Karpas-422 (cell line): ENCODE data around the gene UNC13C. TPM values are rescaled to one million over a fixed set of nuclear protein-coding genes. Genes with fewer than 3 reads are reported as not detected.

Experiments
- DNase-seq: peaks from one replicate; pipeline ENCODE4 v3.0.0-alpha.2; 2015
- H2AFZ ChIP-seq: fragments of 200-600 bp; sonication (generic); 2 replicates; pipeline ENCODE4 v1.6.1; 2014; ENCODE audit warnings: antibody characterized with exemption, low read length, mixed read lengths
- H3K27ac ChIP-seq: fragments of 200-600 bp; sonication (generic); 2 replicates; pipeline ENCODE4 v1.5.1; 2014; ENCODE audit warnings: mild to moderate bottlenecking, low read length, moderate library complexity
- H3K27me3 ChIP-seq: fragments of 200-600 bp; sonication (generic); 2 replicates; pipeline ENCODE4 v1.6.1; 2014; ENCODE audit warnings: low read length, mixed read lengths
- H3K36me3 ChIP-seq: fragments of 200-600 bp; sonication (generic); 2 replicates; pipeline ENCODE4 v1.6.1; 2014; ENCODE audit warnings: low read length, mixed read lengths; ENCODE audit not compliant: insufficient read depth
- H3K4me1 ChIP-seq: fragments of 200-600 bp; sonication (generic); 2 replicates; pipeline ENCODE4 v1.6.1; 2014; ENCODE audit warnings: mild to moderate bottlenecking, low read length, mixed read lengths
- H3K4me2 ChIP-seq: fragments of 200-600 bp; sonication (generic); 2 replicates; pipeline ENCODE4 v1.6.1; 2014; ENCODE audit warnings: low read length, low read depth, mild to moderate bottlenecking; ENCODE audit not compliant: poor library complexity, severe bottlenecking
- H3K4me3 ChIP-seq: fragments of 200-600 bp; sonication (generic); 2 replicates; pipeline ENCODE4 v1.5.1; 2014; ENCODE audit warnings: mild to moderate bottlenecking, antibody characterized with exemption, low read length, mixed read lengths
- H3K79me2 ChIP-seq: fragments of 200-600 bp; sonication (generic); 2 replicates; pipeline ENCODE4 v1.6.1; 2014; ENCODE audit warnings: mild to moderate bottlenecking, low read length, mixed read lengths
- H3K9ac ChIP-seq: fragments of 200-600 bp; sonication (generic); 2 replicates; pipeline ENCODE4 v1.6.0; 2014; ENCODE audit warnings: low read length
- H3K9me2 ChIP-seq: fragments of 200-600 bp; sonication (generic), shearing (Covaris generic); replicated peaks from 2 replicates; pipeline ENCODE4 v1.6.0; 2014; ENCODE audit warnings: mild to moderate bottlenecking, low read length, moderate library complexity; ENCODE audit not compliant: insufficient read depth
- H3K9me3 ChIP-seq: fragments of 300-700, 200-600 bp; sonication (generic); 2 replicates; pipeline ENCODE4 v1.6.1; 2014; ENCODE audit warnings: low read length, mixed read lengths
- H4K20me1 ChIP-seq: fragments of 200-600 bp; sonication (generic); 2 replicates; pipeline ENCODE4 v1.6.1; 2014; ENCODE audit warnings: mild to moderate bottlenecking, antibody characterized with exemption, low read length, low read depth; ENCODE audit not compliant: insufficient read depth
- total RNA-seq: library from RNA; depleted of rRNA; stranded (reverse); fragments of >200 nt; shearing (Covaris generic); gene quantifications from 2 replicates; pipeline ENCODE4 v1.2.3, GENCODE V29; 2014; ENCODE audit warnings: low replicate concordance

The UNC13C gene
- total RNA-seq, 1 experiment from 2014 or later: not detected

- no peak overlapping the region for H3K27ac ChIP-seq
- no peak for DNase-seq
- H3K4me2 ChIP-seq: no peak overlapping the region
- no peak overlapping the region for H3K9ac ChIP-seq
- H2AFZ ChIP-seq: no peak overlapping the region
- H3K9me3 ChIP-seq: no peaks in the 10 kb centered on the region
- H4K20me1 ChIP-seq: no peaks in the 10 kb centered on the region
- H3K36me3 ChIP-seq: no peaks in the 10 kb centered on the region
- no peaks in the 10 kb centered on the region for H3K9me2 ChIP-seq
- no peaks in the 10 kb centered on the region for H3K79me2 ChIP-seq
- H3K4me3 ChIP-seq: no peak overlapping the region
- H3K4me1 ChIP-seq: no peaks in the 10 kb centered on the region
- no peaks in the 10 kb centered on the region for H3K27me3 ChIP-seq
Observed at GRCh38 chr15:54282228-54282836, 304.1 kb downstream of the UNC13C start.

DNA sequence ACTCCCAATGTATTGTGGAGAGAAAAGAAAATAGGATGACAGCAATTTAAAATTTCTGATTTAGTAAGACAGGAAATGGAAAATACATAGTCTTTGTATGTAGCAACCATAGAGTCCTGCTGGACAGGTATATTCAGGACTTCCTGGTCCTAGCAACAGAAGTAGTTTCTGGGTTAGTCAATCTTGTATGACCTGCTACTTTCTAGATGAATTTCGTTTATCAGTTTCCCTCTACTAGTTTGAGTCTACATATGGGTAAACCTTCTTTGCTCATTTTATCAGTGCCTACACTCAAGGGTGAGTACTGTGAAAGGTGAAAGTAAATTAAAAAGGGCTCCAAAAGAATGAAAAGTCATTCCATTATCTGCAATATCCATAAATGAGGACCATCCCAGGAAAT, 309.8 kb downstream of the UNC13C start:
- Histone ChIP-seq H3K36me3 (no peaks in the 10 kb centered on the region), H3K4me1 (no peaks in the 10 kb centered on the region), H3K9ac (no peak overlapping the region), H3K27ac (no peak overlapping the region), H3K4me2 (no peak overlapping the region), H3K4me3 (no peak overlapping the region), H3K27me3 (no peaks in the 10 kb centered on the region), H2AFZ (no peak overlapping the region), H3K9me3 (no peaks in the 10 kb centered on the region), H3K79me2 (no peaks in the 10 kb centered on the region), H4K20me1 (no peaks in the 10 kb centered on the region), H3K9me2 (no peaks in the 10 kb centered on the region)
- no peak for DNase-seq

GRCh38 chr15:54289590-54290136, 311.4 kb downstream of the UNC13C start:
- Histone ChIP-seq H3K36me3 (no peaks in the 10 kb centered on the region), H3K4me1 (no peaks in the 10 kb centered on the region), H3K27ac (no peak overlapping the region), H3K27me3 (no peaks in the 10 kb centered on the region), H3K4me2 (no peak overlapping the region), H4K20me1 (no peaks in the 10 kb centered on the region), H2AFZ (no peak overlapping the region), H3K9me2 (no peaks in the 10 kb centered on the region), H3K79me2 (no peaks in the 10 kb centered on the region), H3K9me3 (no peaks in the 10 kb centered on the region; the same call in 1 of the 2 replicates), H3K9ac (no peak overlapping the region), H3K4me3 (no peak overlapping the region)
- DNase-seq: no peak

GRCh38 chr15:54298396-54298795, 320.2 kb downstream of the UNC13C start:
- DNase-seq: no peak
- Histone ChIP-seq H3K4me2 (no peak overlapping the region), H3K27ac (no peak overlapping the region), H2AFZ (no peak overlapping the region), H3K9ac (no peak overlapping the region), H3K36me3 (no peaks in the 10 kb centered on the region), H3K9me2 (no peaks in the 10 kb centered on the region), H3K79me2 (no peaks in the 10 kb centered on the region), H3K9me3 (peaks cover 13% of the 10 kb centered on the region), H3K27me3 (no peaks in the 10 kb centered on the region), H3K4me1 (no peaks in the 10 kb centered on the region), H4K20me1 (no peaks in the 10 kb centered on the region), H3K4me3 (no peak overlapping the region)

- H3K9ac ChIP-seq: no peak overlapping the region
- no peaks in the 10 kb centered on the region for H3K9me2 ChIP-seq
- H3K4me1 ChIP-seq: no peaks in the 10 kb centered on the region
- no peaks in the 10 kb centered on the region for H3K36me3 ChIP-seq
- peaks cover 19% of the 10 kb centered on the region for H3K9me3 ChIP-seq
- no peak overlapping the region for H3K4me2 ChIP-seq
- DNase-seq: no peak
- no peak overlapping the region for H2AFZ ChIP-seq
- no peak overlapping the region for H3K4me3 ChIP-seq
- no peak overlapping the region for H3K27ac ChIP-seq
- no peaks in the 10 kb centered on the region for H3K79me2 ChIP-seq
- H4K20me1 ChIP-seq: no peaks in the 10 kb centered on the region
- H3K27me3 ChIP-seq: no peaks in the 10 kb centered on the region
Observed at GRCh38 chr15:54304321-54304720, 326.1 kb downstream of the UNC13C start.

DNA sequence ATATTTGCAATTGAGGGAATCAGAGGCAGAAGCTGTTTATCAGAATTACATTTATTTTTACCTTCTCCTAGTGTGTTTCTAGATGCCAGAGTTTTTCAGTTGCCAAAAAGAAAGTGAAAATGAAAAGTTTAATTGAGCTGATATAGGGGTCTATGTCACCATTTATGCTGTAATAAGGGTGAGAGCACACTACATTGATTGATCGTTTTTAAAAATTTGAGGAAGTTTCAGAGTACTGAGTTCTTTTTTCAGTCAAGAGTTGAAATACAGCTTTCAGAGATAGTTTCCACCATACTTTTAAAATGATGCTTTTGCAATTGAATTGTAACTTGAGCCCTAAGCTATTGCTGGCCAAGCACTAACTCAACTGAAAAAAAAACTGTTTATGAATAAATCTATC, 326.9 kb downstream of the UNC13C start:
- H3K4me2 ChIP-seq: no peak overlapping the region
- DNase-seq: no peak
- H3K9me3 ChIP-seq: peaks cover 25% of the 10 kb centered on the region
- H3K27ac ChIP-seq: no peak overlapping the region
- no peak overlapping the region for H3K4me3 ChIP-seq
- H3K4me1 ChIP-seq: no peaks in the 10 kb centered on the region
- no peaks in the 10 kb centered on the region for H3K27me3 ChIP-seq
- H4K20me1 ChIP-seq: no peaks in the 10 kb centered on the region
- H3K79me2 ChIP-seq: no peaks in the 10 kb centered on the region
- H3K36me3 ChIP-seq: no peaks in the 10 kb centered on the region
- no peak overlapping the region for H3K9ac ChIP-seq
- no peaks in the 10 kb centered on the region for H3K9me2 ChIP-seq
- no peak overlapping the region for H2AFZ ChIP-seq

DNA sequence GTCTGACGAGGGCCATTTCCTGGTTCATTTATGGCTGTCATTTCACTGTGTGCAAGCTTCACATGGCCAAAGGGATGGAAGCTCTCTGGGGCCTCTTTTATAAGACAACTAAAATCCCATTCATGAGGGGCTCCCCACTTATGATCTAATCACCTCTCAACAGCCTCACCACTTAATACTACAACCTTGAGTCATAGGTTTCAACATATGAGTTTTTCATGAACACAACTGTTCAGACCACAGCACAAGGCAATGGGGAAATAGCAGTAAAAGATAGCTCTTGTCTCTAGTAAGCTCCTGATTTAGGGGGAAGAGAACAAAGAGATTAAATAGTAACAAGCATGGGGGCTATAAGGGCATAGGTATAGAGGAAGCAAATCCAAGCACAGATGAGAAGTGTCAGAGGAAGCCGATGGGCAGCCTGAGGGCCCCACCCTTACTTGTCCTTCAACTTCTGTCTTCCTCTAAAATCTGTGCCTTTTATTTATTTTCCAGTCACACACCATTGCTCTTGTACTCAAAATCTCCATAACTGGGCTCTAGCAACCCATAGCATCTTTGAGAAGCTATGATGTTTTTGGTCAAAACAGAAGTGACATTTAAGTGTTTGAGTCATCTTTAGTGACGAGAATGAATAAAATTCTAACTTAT, 329.1 kb downstream of the UNC13C start:
- Histone ChIP-seq H3K79me2 (no peaks in the 10 kb centered on the region), H3K27ac (no peak overlapping the region), H3K4me1 (no peaks in the 10 kb centered on the region), H2AFZ (no peak overlapping the region), H3K9ac (no peak overlapping the region), H3K36me3 (no peaks in the 10 kb centered on the region), H3K9me3 (peaks cover 28% of the 10 kb centered on the region), H3K4me3 (no peak overlapping the region), H4K20me1 (no peaks in the 10 kb centered on the region), H3K9me2 (no peaks in the 10 kb centered on the region), H3K4me2 (no peak overlapping the region), H3K27me3 (no peaks in the 10 kb centered on the region)
- DNase-seq: no peak

DNA sequence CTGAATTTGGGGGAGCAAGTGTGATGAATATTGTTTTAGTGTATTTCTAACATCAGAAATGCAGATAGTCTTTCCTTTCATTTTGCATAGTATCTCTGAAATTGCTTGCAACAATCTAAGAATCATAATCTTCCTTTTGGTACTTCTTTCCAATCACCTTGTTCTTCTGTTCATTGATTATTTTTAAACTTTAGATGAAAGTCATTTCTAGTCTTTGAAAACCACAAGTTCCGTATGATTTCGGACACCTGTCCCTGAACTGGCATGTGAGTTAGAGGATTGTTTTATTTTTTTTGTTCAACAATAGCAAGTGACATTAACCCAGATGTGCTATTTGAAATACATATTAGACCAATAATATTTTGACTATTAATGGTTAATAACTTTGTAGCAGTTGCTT, 329.7 kb downstream of the UNC13C start:
- Histone ChIP-seq H3K9me2 (no peaks in the 10 kb centered on the region), H2AFZ (no peak overlapping the region), H3K79me2 (no peaks in the 10 kb centered on the region), H3K9me3 (peaks cover 33% of the 10 kb centered on the region), H3K4me3 (no peak overlapping the region), H3K36me3 (no peaks in the 10 kb centered on the region), H3K9ac (no peak overlapping the region), H4K20me1 (no peaks in the 10 kb centered on the region), H3K27me3 (no peaks in the 10 kb centered on the region), H3K27ac (no peak overlapping the region), H3K4me1 (no peaks in the 10 kb centered on the region), H3K4me2 (no peak overlapping the region)
- DNase-seq: no peak
